H1 (cell line): ENCODE results near the gene MLC1.

Experiments
- BCL11A ChIP-seq, 2 experiments: IDR thresholded peaks; one replicate each; pipeline ENCODE4 v1.6.1; 2011; ENCODE audit warnings: low read depth in 2 of 2, low read length in 2 of 2, mild to moderate bottlenecking in 2 of 2
- BRCA1 ChIP-seq: IDR thresholded peaks from 2 replicates; pipeline ENCODE4 v1.6.1; 2012; ENCODE audit warnings: low read depth, low read length, improper control_type of control experiment
- CHD2 ChIP-seq: IDR thresholded peaks from 2 replicates; pipeline ENCODE4 v1.6.1; 2012; ENCODE audit warnings: low read length, improper control_type of control experiment
- EZH2 ChIP-seq: fragments of 200-600 bp; sonication (generic); IDR thresholded peaks from 2 replicates; pipeline ENCODE4 v1.7.1; 2012; ENCODE audit warnings: low read depth, mild to moderate bottlenecking, moderate library complexity, low read length, inconsistent platforms; ENCODE audit not compliant: severe bottlenecking
- GABPA ChIP-seq: IDR thresholded peaks from 2 replicates; pipeline ENCODE4 v1.6.1; 2011; ENCODE audit warnings: mild to moderate bottlenecking, low read length, moderate library complexity, borderline replicate concordance; ENCODE audit not compliant: insufficient read depth
- GTF2F1 ChIP-seq: IDR thresholded peaks from 2 replicates; pipeline ENCODE4 v1.6.1; 2012; ENCODE audit warnings: low read depth, low read length, improper control_type of control experiment, borderline replicate concordance
- JUND ChIP-seq: IDR thresholded peaks from 2 replicates; pipeline ENCODE4 v1.6.1; 2011; ENCODE audit warnings: mild to moderate bottlenecking, improper control_type of control experiment, low read length
- NRF1 ChIP-seq: IDR thresholded peaks from 2 replicates; pipeline ENCODE4 v1.6.1; 2011; ENCODE audit warnings: mild to moderate bottlenecking, low read depth, low read length, improper control_type of control experiment
- POLR2A ChIP-seq, 2 experiments: IDR thresholded peaks; 1 replicate in 1 of 2; 2 replicates in 1 of 2; pipeline ENCODE4 v1.6.1; 2011; ENCODE audit warnings: low read depth in 2 of 2, low read length in 2 of 2, mild to moderate bottlenecking in 2 of 2; ENCODE audit errors: control extremely low read depth in 1 of 2
- RXRA ChIP-seq: IDR thresholded peaks from 2 replicates; pipeline ENCODE4 v1.6.1; 2011; ENCODE audit warnings: low read depth, mild to moderate bottlenecking, low read length, moderate library complexity; ENCODE audit not compliant: insufficient read depth
- SP2 ChIP-seq: IDR thresholded peaks from 2 replicates; pipeline ENCODE4 v1.6.1; 2012; ENCODE audit warnings: mild to moderate bottlenecking, low read length, inconsistent platforms
- TF ChIP-seq, protein P1 (sequence below): IDR thresholded peaks from 2 replicates; pipeline ENCODE4 v1.6.1; 2012; ENCODE audit warnings: inconsistent platforms
- TF ChIP-seq, protein P2 (sequence below), 3 experiments: IDR thresholded peaks; 1 replicate in 2 of 3; 2 replicates in 1 of 3; pipeline versions ENCODE4 v1.5.1 to v1.6.1; 2011; ENCODE audit warnings: low read length in 3 of 3, mild to moderate bottlenecking in 3 of 3, inconsistent platforms in 2 of 3, low read depth in 1 of 3, moderate library complexity in 1 of 3; ENCODE audit not compliant: insufficient read depth in 1 of 3; ENCODE audit errors: control extremely low read depth in 1 of 3
- TF ChIP-seq, protein P3 (sequence below): IDR thresholded peaks from 2 replicates; pipeline ENCODE4 v1.6.1; 2011; ENCODE audit warnings: low read depth, mild to moderate bottlenecking, low read length; ENCODE audit not compliant: insufficient read depth

DNA sequence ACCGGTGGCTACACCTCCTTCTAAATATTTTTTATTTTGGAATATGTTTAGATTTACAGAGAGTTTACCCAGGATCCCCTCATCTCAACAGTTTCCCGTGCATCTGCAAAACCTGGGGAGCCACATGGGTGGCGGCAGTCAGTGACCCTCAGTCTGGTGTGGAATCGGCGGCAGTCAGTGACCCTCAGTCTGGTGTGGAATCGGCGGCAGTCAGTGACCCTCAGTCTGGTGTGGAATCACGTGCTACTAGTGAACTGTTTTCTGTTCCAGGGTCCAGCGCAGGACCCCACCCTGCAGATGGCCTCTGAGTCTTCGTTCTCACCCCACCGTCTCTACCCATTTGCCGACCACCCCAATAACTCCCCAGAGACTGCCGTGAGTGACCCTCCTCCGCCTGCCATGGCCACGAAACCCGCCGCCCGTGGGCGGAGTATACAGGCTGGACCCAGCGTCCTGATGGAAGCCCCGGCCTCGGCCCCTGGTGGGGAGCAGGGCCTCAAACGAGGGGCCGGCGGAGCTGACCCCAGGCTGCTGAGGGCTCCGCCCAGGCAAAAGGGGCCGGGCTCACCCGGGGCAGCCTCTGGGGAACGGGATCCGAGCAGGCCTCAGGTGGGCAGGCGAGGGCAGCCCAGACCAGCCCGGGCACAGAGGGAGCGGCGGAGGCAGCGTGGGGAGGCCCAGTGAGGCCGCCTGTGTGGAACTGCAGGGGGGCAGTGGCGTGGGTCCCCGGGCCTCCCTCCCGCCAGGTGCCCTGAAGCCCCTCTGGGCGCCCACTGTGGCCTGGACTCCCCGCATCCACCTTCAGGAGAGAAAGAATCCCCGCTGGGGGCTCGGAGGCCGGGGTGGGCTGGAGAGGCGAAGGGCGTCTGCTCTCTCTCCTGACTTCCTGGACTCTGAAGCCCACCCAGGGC is 75.2 kb downstream of the MLC1 start:
- TF ChIP-seq, protein P1, sequence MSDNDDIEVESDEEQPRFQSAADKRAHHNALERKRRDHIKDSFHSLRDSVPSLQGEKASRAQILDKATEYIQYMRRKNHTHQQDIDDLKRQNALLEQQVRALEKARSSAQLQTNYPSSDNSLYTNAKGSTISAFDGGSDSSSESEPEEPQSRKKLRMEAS: no peak
- TF ChIP-seq BCL11A (IDR thresholded peaks at IDR 0.05; ENCODE audit: low read depth in 2 of 2, low read length in 2 of 2) (no peak), GTF2F1 (no peak), EZH2 (no peak), JUND (no peak), POLR2A (IDR thresholded peaks at IDR 0.05; ENCODE audit: control extremely low read depth in 1 of 2, low read depth in 2 of 2, low read length in 2 of 2) (no peak), BRCA1 (no peak), SP2 (no peak), RXRA (no peak), GABPA (no peak), NRF1 (no peak), CHD2 (no peak)
- TF ChIP-seq, protein P2, sequence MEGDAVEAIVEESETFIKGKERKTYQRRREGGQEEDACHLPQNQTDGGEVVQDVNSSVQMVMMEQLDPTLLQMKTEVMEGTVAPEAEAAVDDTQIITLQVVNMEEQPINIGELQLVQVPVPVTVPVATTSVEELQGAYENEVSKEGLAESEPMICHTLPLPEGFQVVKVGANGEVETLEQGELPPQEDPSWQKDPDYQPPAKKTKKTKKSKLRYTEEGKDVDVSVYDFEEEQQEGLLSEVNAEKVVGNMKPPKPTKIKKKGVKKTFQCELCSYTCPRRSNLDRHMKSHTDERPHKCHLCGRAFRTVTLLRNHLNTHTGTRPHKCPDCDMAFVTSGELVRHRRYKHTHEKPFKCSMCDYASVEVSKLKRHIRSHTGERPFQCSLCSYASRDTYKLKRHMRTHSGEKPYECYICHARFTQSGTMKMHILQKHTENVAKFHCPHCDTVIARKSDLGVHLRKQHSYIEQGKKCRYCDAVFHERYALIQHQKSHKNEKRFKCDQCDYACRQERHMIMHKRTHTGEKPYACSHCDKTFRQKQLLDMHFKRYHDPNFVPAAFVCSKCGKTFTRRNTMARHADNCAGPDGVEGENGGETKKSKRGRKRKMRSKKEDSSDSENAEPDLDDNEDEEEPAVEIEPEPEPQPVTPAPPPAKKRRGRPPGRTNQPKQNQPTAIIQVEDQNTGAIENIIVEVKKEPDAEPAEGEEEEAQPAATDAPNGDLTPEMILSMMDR (IDR thresholded peaks at IDR 0.05; ENCODE audit: control extremely low read depth in 1 of 3, insufficient read depth in 1 of 3, low read depth in 1 of 3, low read length in 3 of 3): no peak
- TF ChIP-seq, protein P3, sequence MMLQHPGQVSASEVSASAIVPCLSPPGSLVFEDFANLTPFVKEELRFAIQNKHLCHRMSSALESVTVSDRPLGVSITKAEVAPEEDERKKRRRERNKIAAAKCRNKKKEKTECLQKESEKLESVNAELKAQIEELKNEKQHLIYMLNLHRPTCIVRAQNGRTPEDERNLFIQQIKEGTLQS: no peak
